HT-29 (cell line): ENCODE data around the gene PCYT1A. TPM values are rescaled to one million over a fixed set of nuclear protein-coding genes. Genes with fewer than 3 reads are reported as not detected.
A peak's percentile ranks its signal among the peaks of the same experiment; 100 is the strongest.

ENCODE experiments used
- DNase-seq: peaks from one replicate; pipeline ENCODE4 v3.0.0-alpha.2; 2015; ENCODE audit warnings: low spot score
- total RNA-seq: library from RNA; depleted of rRNA; stranded (reverse); fragments of >200 nt; shearing (Covaris generic); gene quantifications from 2 replicates; pipeline ENCODE4 v1.2.3, GENCODE V29; 2014

PCYT1A gene
- total RNA-seq, 1 experiment from 2014 or later = 30.6 TPM

DNA sequence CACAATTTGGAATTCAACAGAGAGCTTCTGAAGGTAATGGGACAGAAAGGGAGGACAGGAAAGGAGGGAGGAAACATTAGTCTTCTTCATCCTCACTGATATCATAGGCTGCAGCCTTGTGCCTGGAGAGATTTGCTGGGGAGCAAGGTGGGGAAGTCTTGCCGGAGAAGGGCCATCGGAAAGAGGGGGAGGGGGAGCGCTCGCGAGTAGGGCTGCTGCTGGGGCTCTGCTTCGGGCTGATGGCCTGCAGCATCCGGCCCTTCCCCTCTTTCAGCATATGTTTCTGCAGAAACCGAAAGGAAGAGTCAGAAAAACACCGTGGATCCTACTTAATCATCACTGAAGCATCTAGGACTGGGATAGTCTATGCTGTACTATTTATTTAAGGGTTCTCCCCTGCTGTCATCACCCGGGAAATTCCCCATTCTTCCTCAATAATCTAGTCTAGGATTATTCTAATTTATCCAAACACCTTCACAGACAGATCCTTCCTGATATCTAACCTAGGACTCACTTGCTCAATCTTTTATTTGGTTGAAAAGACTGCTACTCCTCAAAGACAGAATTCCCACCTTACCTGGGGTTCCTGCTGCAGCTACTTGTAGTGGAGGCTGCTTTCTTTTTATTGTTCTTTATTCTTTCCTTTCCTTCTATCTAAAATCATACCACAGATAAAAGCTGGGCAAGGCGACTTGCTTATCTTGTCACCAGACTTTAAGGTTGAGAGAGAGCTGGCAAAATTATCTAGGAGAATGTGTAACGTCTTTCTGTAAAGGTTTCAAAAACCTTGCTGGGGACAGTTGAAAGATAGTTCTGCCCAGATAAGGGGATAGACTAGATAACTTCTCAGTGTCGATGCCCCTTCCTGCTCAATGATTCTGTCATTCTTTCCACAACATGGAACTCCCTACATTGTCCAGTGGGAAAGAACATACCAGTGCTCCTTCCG, 48.6 kb downstream of the PCYT1A start:
- no peak for DNase-seq

DNA sequence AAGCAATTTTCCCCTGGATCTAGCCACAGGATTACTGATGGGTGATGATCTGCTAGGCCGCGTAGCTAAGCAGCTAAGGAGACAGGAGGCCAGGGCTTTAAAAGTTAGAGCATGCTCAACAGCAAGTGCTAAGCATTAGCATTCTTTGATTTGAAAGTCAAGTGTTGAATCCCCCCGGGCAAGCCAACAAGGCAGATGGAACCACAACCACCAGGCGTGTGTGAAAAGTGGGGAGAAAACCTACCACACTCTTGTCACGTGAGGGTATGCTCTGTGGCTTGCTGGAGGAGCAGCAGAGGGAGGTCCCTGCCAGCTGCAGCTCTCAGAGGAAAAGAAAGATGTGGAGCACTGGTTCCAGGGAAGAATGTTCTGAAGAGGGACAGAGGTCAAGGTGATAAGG, 50.3 kb downstream of the PCYT1A start:
- no peak for DNase-seq

DNA sequence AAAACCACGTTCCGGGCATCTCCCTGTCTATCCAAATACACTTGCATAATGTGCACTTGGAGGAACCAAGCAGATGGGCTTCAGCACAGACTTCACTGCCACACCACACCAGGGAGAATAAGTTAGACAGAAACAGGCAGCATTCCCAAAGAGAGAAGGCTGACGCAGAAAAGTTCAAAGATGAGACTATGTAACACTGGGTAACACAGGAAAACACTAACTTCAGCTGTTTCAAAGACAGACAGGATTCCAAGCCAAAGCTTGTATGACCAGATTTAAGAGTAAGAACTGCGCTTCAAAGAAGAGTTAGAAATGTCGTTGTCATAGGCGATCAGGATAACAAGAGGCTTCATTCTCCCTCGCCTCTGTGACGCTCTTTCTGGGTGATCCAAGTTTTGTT, 51.3 kb downstream of the PCYT1A start:
- no peak for DNase-seq

DNA sequence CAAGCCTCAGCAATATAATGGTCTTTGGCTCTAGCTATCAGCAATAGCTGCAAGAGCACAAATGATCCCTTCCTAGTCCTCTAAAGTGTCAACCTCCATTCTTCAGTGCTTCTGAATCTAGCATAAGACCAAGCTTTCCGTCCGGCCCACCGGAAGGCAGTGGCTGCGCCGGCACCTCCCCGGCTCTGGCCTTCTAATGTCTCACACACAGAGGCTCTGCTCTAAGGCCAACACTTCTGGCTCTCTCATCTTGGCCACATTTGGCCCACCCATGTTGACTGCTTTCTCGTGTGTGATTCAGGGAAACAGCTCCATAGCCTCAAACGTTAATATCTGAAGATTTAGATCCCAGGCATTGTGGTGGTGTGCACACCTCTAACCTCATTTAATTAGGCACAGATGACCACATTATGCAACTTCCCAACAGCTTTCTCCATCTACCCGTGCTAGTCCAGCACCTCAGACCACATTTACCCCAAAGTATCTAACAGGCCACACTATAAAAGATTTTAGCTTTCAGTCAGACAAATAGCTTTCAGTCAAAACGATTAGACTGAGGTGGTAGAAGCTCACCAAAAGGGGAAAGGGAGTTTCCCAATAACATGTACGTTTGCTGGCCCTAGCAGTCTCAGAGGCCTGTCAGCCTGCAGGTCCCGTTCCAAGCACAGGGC, 51.9 kb downstream of the PCYT1A start:
- no peak for DNase-seq

DNA sequence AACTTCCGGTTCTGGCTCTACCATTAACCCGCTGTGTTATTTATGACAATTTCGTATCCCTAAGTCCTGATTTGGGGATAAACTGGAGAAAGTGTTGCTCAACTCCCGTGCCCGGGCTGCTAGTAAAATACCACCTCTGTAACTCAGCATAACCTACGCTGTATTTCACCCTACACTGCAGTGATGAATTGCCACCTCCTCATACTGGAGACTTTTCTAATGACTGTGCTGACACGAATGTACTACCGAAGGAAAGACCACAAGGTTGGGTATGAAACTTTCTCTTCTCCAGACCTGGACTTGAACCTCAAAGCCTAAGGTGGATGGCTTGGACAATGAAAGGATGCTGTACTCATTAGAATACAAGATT, 54.7 kb downstream of the PCYT1A start:
- DNase-seq = no peak

DNA sequence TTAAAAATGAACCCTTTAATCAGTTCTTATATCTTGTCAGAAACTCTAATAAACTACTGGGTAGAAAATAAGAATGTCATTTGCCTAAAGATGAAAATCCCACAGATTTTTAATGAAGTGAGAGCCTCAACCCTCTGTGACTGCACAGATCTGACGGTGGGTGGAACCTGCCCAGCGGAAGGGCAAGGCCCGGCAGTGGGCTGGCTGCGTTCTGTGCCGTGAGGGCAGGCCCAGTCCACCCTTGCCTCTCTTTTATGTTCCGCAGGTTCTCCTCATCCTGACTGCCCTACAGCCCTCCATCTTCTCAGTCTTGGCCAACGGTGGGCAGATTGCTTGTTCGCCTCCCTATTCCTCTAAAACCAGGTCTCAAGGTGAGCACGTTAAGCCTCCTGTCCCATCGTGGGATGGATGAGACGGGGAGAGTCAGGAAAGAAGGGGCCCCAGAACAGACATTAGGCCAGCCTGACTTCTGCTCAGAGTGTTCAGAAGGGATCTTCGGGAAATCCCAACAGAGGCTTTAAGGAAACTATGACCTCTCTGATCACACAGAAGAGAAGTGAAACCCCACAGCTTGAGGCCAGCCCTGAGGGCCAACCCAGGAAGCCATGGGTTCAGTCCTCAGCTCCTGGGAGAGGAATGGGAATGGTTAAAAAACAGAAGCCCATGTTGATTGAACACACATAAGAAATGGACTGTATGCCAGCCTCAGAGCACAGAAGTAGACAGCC, 55.2 kb downstream of the PCYT1A start:
- no peak for DNase-seq

DNA sequence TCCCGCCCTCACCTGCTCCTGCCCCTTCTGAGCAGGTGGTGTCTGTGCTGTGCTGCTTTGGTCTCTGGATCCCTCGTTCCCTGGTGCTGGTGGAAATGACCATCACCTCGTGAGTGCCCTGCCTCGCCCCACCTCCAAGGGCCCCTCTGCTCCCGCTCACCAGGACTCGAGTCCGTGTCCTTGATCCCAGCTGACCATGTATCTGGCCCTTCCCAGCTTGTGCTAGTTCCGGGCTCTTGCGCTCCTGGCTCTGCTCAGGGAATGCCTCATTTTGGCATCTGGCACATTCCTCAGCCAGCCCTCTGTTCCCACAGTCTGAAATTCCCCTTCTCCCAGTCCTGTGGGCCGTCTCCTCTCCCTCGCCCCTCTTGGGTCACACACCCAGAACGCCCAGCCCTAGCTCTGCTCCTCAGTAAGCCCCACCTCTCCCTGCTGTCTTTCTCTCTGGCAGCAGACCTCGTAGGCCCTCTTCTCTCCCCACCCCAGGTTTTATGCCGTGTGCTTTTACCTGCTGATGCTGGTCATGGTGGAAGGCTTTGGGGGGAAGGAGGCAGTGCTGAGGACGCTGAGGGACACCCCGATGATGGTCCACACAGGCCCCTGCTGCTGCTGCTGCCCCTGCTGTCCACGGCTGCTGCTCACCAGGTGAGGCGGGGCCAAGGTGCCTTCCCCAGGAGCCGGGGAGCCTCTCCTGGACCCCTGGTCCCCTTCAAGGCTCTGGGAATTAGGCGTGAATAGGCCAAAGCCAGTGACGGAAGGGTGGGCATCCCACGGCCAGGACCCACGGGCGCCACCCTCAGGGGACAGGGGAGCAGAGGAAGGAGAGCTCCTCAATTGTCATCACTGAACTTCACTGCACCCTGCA, 59.7 kb downstream of the PCYT1A start:
- no peak for DNase-seq

DNA sequence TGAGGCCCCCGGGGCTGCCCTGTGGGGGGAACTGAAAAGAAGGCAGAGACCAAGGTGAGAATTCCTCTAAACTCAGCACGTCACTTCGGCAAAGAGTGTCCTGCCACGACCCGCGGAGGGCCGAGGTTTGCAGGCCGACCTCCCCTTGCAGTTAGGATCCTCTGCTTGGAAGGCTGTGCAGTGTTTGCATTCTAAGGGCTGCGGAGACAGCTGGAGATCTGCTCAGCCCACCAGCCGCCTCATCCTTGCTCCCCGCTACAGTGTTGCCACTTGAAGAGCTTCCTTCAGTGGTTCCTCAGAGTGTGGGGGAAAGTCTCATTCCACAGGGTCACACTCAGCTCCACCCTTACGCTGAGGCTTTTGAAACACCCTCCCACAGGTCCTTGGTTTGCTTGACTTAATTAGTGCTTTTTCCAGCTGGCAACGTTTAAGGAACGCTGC, 60.4 kb downstream of the PCYT1A start:
- DNase-seq = no peak

DNA sequence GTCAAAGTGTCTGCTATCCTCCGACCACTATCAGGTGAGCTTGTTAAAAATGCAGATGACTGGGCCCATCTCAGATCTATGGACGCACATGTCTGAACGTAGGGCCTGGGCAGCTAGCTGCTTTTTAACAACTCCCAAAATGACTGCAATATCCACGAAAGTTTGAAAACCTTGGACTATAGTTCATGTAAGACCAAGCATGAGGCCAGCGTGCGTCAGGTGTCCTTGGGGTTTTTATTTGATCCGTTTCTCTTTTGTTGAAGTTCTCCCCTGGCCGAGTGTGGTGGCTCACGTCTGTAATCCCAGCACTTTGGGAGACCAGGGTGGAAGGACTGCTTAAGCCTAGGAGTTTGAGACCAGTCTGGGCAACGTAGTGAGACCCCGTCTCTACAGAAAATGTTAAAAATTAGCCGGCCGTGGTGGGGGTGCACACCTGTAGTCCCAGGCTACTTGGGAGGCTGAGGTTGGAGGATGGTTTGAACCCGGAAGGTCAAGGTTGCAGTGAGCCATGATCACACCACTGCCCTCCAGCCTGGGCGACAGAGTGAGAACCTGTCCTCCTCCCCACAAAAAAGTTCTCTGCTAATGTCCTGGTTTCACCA, 61.7 kb downstream of the PCYT1A start:
- no peak for DNase-seq

DNA sequence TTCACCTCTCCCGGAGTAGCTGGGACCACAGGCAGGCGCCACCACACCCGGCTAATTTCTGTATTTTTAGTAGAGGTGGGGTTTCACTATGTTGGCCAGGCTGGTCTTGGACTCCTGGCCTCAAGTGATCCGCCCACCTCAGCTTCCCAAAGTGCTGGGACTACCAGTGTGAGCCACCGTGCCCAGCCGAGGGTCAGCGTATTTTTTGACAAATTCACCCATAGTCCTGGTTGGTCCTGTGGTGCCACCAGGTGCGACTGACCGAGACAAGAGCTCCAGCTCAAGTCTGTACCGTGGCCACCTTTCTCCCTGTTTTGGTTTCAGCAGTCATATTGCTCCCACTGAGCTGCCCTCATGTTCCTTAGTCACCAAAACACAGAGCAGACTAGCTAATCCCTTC, 62.4 kb downstream of the PCYT1A start:
- no peak for DNase-seq

DNA sequence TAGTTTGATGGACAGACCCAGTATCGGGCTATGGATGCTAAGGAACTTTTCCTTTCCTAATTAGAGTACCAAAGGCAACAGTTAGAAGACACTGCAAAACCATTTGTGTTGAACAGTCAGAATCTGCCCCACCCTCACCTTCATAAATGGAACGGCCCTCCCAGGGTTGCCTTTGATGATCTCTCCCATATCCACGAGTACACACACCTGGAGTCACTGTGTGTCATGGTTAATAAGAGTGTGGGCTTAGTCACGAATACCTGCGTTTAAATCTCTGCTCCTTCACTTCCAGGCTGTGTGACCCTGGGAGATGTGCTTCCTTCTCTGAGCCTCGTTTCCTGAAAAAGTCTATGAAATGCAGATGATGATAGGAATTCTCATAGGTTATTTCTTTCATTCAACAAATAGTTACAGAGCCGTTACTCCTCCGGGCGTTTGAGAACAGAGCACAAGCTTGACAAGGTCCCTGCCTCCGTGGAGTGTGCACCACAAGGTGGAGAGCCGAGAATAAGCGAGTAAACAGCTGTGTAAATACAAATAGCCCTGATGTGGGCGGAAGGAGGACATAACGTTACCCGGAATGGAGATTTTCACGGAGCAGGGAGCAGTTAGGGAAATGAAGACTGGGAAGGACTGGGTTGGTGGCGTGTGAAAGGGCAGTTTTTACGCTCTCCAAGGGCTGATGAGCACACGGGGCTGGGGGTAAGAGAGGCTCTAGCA, 64.5 kb downstream of the PCYT1A start:
- DNase-seq = peak; percentile 34

DNA sequence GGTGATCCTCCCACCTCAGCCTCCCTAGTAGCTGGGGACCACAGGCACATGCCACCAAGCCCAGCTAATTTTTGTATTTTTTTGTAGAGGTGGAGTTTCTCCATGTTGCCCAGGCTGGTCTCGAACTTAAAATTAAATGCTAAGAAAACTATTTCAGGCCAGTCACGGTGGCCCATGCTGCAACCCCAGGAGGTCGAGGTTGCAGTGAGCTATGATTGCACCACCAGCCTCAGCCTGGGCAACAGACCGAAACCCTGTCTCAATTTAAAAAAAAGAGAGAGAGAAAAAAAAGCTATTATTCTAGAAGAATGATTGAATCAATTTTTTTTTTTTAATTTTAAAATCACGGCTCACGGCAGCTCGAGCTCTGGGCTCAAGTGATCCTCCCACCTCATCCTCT, 66.5 kb downstream of the PCYT1A start:
- DNase-seq = no peak

DNA sequence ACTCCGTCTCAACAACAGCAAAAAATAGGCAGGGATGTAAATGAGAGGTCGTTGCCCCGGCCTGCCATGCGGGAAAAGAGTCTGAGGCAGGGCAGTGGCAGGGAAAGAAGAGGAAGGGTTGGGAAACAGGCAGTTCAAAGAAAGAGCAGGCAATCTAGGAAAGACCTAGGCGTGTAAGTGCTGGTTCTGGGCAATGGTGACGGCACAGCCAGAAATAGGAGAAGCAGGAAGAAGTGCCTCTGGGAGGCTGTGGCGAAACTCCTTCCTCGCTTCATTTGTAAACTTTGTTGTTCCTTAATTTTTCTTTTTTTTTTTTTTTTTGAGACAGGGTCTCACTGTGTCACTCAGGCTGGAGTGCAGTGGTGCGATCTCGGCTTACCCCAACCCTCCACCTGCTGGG, 66.9 kb downstream of the PCYT1A start:
- no peak for DNase-seq

DNA sequence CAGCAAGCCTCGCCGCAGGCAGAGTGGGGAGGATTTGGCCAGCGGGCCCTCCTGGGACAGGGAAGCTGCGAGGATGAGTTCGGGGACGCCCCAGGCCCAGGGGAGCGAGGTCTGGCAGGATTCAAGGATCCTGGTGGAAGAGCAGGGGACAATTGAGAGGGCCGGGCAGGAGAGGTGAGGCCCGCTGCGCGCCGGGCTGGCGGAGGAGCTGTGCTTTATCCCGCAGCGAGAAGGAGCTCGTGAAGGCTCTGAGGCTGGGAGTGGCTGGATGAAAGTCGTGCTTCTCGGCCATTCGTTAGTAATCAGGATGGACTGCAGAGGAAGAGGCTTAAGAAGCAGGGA, 67.6 kb downstream of the PCYT1A start:
- no peak for DNase-seq

DNA sequence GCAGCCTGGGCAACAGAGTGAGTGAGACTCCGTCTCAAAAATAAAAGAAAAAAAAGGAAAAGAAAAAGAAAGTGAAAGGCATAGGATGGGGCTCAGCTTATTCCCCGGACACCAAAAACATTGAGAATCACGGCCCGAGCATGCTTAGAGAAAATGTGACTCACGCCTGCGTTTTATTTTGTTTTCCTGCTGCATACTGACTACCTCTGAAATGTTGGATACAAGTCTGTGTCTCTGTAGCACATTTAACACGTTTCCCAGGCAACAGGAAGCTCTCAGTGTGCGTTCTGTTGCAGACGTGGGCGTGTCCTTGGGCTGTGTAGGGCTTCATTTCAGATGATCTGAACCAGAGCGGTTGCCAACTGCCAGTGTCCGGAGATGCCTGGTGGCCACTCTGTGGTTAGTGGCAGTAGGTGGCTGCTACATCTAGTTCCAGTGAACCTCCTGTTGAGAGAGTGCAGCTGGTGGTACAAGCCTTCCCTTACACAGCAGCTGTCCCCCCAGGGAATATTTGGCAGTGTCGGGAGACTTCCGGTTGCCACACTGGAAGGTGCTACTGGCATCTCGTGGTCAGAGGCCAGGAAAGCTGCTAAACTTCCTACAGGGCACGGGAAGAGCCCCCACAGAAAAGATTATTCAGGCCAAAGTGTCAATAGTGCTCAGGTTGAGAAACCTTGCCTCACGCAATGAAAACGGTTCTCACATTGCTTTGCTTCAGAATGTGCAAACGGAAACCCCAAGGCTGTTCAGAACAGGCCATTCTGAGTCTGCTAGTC, 68.1 kb downstream of the PCYT1A start:
- DNase-seq = peak; percentile 19

DNA sequence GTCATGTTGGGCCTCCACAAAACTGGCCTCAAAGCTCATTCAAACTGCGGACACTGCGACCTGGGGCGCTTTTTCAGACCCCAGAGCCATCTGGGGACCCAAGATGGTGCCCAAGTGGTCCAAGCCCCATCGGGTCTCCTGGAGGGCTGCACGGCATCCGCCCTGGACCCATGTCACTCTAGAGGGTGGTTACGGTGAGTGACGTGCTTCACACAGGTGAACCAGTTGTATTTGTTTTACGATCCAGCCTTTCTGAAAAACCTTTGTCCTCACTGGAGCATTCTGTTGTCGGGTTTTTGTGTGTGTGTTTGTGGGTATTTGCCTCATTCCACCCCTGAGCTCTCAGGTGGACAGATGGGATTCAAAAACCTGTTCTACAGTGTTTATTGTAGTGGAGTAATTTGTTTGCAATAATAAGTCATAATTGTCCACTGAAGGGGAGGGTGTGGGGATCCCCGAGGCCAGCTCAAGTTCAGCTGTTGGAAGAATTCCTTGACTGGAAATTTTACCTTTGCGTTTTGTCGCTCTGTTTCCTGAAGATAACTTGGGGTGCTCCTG, 69.3 kb downstream of the PCYT1A start:
- DNase-seq = no peak

DNA sequence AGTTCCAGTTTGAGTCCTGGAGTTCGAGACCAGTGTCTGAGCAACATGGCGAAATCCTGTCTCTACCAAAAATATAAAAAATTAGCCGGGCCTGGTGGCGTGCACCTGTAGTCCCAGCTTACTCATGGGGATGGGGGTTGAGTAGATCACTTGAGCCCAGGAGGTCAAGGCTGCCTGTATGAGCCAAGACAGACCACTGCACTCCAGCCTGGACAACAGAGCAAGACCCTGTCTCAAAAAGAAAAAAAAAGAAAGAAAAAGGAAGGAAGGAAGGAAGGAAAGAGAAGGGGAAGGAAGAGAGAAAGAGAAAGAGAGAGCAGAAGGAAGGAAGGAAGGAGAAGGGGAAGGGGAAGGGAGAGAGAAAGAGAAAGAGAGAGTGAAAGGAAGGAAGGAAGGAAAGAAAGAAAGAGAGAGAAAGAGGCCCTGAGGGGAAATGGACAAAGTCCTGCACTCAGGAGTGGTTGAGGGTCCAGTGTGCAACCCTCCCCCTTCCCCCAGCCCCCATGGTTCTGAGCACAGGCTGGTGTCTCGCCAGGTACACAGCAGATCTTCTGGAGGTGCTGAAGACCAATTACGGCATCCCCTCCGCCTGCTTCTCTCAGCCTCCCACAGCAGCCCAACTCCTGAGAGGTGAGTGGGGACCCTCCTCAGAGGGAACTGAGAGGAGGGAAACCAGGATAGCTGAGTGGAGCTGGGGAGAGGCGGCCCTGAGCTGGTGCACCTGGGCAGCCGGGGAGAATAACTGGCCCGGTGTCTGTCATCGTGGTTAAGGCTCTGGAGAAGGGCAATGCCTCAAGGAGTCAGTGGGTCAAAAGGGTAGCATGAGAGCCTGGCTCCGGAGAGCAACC, 70.0 kb downstream of the PCYT1A start:
- no peak for DNase-seq

DNA sequence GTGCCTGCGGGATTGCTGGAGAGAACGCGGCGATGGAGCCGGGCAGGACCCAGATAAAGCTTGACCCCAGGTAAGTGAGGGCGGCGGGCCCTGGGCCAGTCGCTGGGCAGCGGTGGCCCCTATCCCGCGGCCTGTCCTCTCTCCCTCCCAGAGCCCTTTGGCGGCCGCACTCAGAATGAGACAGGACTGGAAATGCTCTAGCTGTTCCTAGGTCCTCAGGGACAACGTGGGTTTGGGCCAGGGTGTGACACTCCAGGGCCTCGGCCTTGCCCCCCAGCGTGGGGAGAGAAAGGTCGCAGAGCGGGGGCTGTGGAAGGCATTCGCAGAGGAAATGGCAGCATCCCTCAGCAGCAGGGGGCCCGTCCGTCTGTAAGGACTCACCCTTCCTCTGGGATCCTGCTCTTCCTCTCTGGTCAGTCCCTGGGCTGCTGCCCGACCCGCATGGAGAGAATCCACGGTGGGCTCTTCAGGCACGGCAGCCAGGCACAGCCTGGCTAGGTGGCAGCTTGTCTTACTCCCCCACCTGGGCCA, 70.8 kb downstream of the PCYT1A start:
- no peak for DNase-seq
